H9 (cell line): ENCODE data around the gene C1orf56. TPM values are rescaled to one million over a fixed set of nuclear protein-coding genes. Genes with fewer than 3 reads are reported as not detected.

Source experiments
- DNase-seq: peaks from one replicate; pipeline ENCODE4 v3.0.0-alpha.2; 2017
- H2AFZ ChIP-seq: one replicate; pipeline ENCODE4 v1.6.1; 2013; ENCODE audit warnings: mild to moderate bottlenecking, low read length, control low read depth, moderate library complexity
- H2AK5ac ChIP-seq: 2 replicates; pipeline ENCODE4 v1.6.1; 2013; ENCODE audit warnings: low read length, control low read depth, mixed read lengths; ENCODE audit not compliant: insufficient read length
- H2BK120ac ChIP-seq: one replicate; pipeline ENCODE4 v1.6.1; 2013; ENCODE audit warnings: low read depth, mild to moderate bottlenecking, low read length, control low read depth, inconsistent platforms; ENCODE audit not compliant: poor library complexity, severe bottlenecking
- H2BK12ac ChIP-seq: 2 replicates; pipeline ENCODE4 v1.6.1; 2013; ENCODE audit warnings: low read length, control low read depth, mixed read lengths, low read depth; ENCODE audit not compliant: insufficient read length
- H2BK15ac ChIP-seq: 2 replicates; pipeline ENCODE4 v1.6.1; 2013; ENCODE audit warnings: low read depth, low read length, control low read depth
- H2BK20ac ChIP-seq: one replicate; pipeline ENCODE4 v1.6.1; 2013; ENCODE audit warnings: low read depth, mild to moderate bottlenecking, low read length, control low read depth, inconsistent platforms; ENCODE audit not compliant: poor library complexity, severe bottlenecking
- H2BK5ac ChIP-seq: 2 replicates; pipeline ENCODE4 v1.6.1; 2013; ENCODE audit warnings: low read length, control low read depth, mixed read lengths; ENCODE audit not compliant: insufficient read length
- H3K14ac ChIP-seq: 2 replicates; pipeline ENCODE4 v1.6.1; 2013; ENCODE audit warnings: low read length, control low read depth; ENCODE audit not compliant: insufficient read depth
- H3K18ac ChIP-seq: 2 replicates; pipeline ENCODE4 v1.6.1; 2013; ENCODE audit warnings: low read depth, mild to moderate bottlenecking, mixed read lengths, low read length, control low read depth; ENCODE audit not compliant: insufficient read length
- H3K23ac ChIP-seq: 2 replicates; pipeline ENCODE4 v1.6.1; 2013; ENCODE audit warnings: low read length, control low read depth, mixed read lengths, low read depth; ENCODE audit not compliant: insufficient read length
- H3K23me2 ChIP-seq: 2 replicates; pipeline ENCODE4 v1.6.1; 2013; ENCODE audit warnings: low read depth, mild to moderate bottlenecking, mixed read lengths, low read length, control low read depth; ENCODE audit not compliant: insufficient read length, poor library complexity, severe bottlenecking
- H3K27ac ChIP-seq: 2 replicates; pipeline ENCODE4 v1.5.1; 2013; ENCODE audit warnings: low read length, control low read depth, mixed read lengths, low read depth; ENCODE audit not compliant: insufficient read length
- H3K27me3 ChIP-seq: 2 replicates; pipeline ENCODE4 v1.6.1; 2013; ENCODE audit warnings: low read length, control low read depth, inconsistent platforms; ENCODE audit not compliant: insufficient read depth
- H3K4ac ChIP-seq: 2 replicates; pipeline ENCODE4 v1.6.1; 2013; ENCODE audit warnings: low read depth, mild to moderate bottlenecking, control low read depth, inconsistent platforms, low read length, moderate library complexity
- H3K4me1 ChIP-seq: 2 replicates; pipeline ENCODE4 v1.6.1; 2013; ENCODE audit warnings: low read length, control low read depth, inconsistent platforms; ENCODE audit not compliant: insufficient read depth
- H3K4me2 ChIP-seq: 2 replicates; pipeline ENCODE4 v1.6.1; 2013; ENCODE audit warnings: low read length, control low read depth, mixed read lengths; ENCODE audit not compliant: insufficient read length, insufficient read depth
- H3K56ac ChIP-seq: 2 replicates; pipeline ENCODE4 v1.6.1; 2013; ENCODE audit warnings: low read depth, mild to moderate bottlenecking, mixed read lengths, low read length, control low read depth; ENCODE audit not compliant: insufficient read length
- H3K79me1 ChIP-seq: 2 replicates; pipeline ENCODE4 v1.6.1; 2013; ENCODE audit warnings: low read depth, mild to moderate bottlenecking, moderate library complexity, low read length, control low read depth, inconsistent platforms; ENCODE audit not compliant: insufficient read depth, poor library complexity, severe bottlenecking
- H3K79me2 ChIP-seq: 2 replicates; pipeline ENCODE4 v1.6.1; 2013; ENCODE audit warnings: low read length, control low read depth, inconsistent platforms; ENCODE audit not compliant: insufficient read depth
- H3K9ac ChIP-seq: 2 replicates; pipeline ENCODE4 v1.6.1; 2013; ENCODE audit warnings: low read length, control low read depth, mixed read lengths; ENCODE audit not compliant: insufficient read length; ENCODE audit errors: extremely low read depth
- H3K9me3 ChIP-seq: one replicate; pipeline ENCODE4 v1.6.1; 2013; ENCODE audit warnings: low read depth, low read length, inconsistent platforms; ENCODE audit not compliant: control insufficient read depth
- H3T11ph ChIP-seq: one replicate; pipeline ENCODE4 v1.6.1; 2013; ENCODE audit warnings: mild to moderate bottlenecking, low read length, control low read depth, inconsistent platforms
- H4K20me1 ChIP-seq: one replicate; pipeline ENCODE4 v1.6.1; 2013; ENCODE audit not compliant: control insufficient read depth, insufficient read length, insufficient read depth
- H4K5ac ChIP-seq: 2 replicates; pipeline ENCODE4 v1.6.1; 2013; ENCODE audit warnings: low read depth, mild to moderate bottlenecking, mixed read lengths, low read length, control low read depth; ENCODE audit not compliant: insufficient read length
- H4K8ac ChIP-seq: replicated peaks from 2 replicates; pipeline ENCODE4 v1.6.1; 2013; ENCODE audit warnings: low read length, control low read depth, mixed read lengths, low read depth; ENCODE audit not compliant: insufficient read length
- H4K91ac ChIP-seq: 2 replicates; pipeline ENCODE4 v1.6.1; 2013; ENCODE audit warnings: low read depth, mild to moderate bottlenecking, moderate library complexity, mixed read lengths, low read length, control low read depth; ENCODE audit not compliant: insufficient read length
- H3K27ac Mint-ChIP-seq, 3 experiments: 2 replicates in 2 of 3; 3 replicates in 1 of 3; pipeline ENCODE4 v1.8.0; 2020 to 2021; ENCODE audit warnings: mixed read lengths in 3 of 3, mild to moderate bottlenecking in 1 of 3, moderate library complexity in 1 of 3
- H3K27me3 Mint-ChIP-seq: 2 replicates; pipeline ENCODE4 v1.8.0; 2021; ENCODE audit warnings: low read depth, mild to moderate bottlenecking, moderate library complexity, mixed read lengths
- H3K36me3 Mint-ChIP-seq, 3 experiments: 2 replicates in 2 of 3; 3 replicates in 1 of 3; pipeline ENCODE4 v1.8.0; 2020 to 2021; ENCODE audit warnings: low read depth in 3 of 3, mixed read lengths in 3 of 3; ENCODE audit not compliant: insufficient read depth in 1 of 3
- H3K4me1 Mint-ChIP-seq, 2 experiments: 2 replicates each; pipeline ENCODE4 v1.8.0; 2020; ENCODE audit warnings: mixed read lengths in 2 of 2
- H3K4me3 Mint-ChIP-seq, 2 experiments: 2 replicates in 1 of 2; 3 replicates in 1 of 2; pipeline ENCODE4 v1.8.0; 2020 to 2021; ENCODE audit warnings: mild to moderate bottlenecking in 2 of 2, mixed read lengths in 2 of 2, moderate library complexity in 1 of 2
- H3K9me3 Mint-ChIP-seq, 2 experiments: 2 replicates in 1 of 2; 3 replicates in 1 of 2; pipeline ENCODE4 v1.8.0; 2020; ENCODE audit warnings: mild to moderate bottlenecking in 2 of 2, mixed read lengths in 2 of 2, moderate library complexity in 1 of 2
- WGBS: extraction: QIAGEN DNeasy Blood & Tissue Kit; methylation state at CpG from one replicate; pipeline ENCODE4 v1.1.7; 2013; ENCODE audit warnings: missing lambda C conversion rate, low lambda C conversion rate, mixed read lengths; ENCODE audit not compliant: insufficient read length; ENCODE audit errors: extremely low coverage; 5-methylcytosine and 5-hydroxymethylcytosine counted together
- total RNA-seq: library from RNA; stranded (reverse); gene quantifications from 2 replicates; pipeline ENCODE4 v1.2.1, GENCODE V29; 2021
- TF ChIP-seq, protein P1 (sequence below): fragments of 200-600 bp; sonication (generic); conservative IDR thresholded peaks from 3 replicates; pipeline ENCODE4 v1.8.0; 2021; ENCODE audit warnings: antibody characterized with exemption, mild to moderate bottlenecking

C1orf56 gene
- total RNA-seq, 1 experiment from 2014 or later: 4.8 TPM

DNA sequence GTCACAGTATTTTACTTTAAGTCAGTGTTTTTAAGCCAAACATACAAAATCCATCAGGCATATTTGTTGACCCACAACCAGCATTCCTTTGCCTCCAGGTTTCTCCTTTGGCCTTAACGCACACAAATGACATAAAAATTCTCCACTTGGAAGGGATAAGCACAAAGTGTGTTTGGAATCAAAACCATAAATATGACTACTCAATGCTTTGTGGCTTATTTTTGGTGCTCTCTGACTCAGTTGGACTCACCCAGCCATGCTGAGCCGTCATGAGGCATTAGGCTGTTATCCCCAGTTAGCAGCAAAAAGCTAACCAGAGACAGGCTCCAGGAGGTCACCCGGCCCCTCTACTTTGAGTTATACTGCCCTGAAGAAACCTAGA is 38.4 kb upstream of the C1orf56 start:
- Histone ChIP-seq H2BK20ac (no peak overlapping the region), H3K9me3 (no peaks in the 10 kb centered on the region), H3K18ac (no peak overlapping the region), H4K20me1 (no peaks in the 10 kb centered on the region), H3K4ac (no peak overlapping the region), H3K79me2 (no peaks in the 10 kb centered on the region; the same call in 1 of the 2 replicates), H3T11ph (no peak overlapping the region), H2AK5ac (no peak overlapping the region), H2BK120ac (no peak overlapping the region), H4K8ac (no peak overlapping the region), H3K27ac (no peak overlapping the region), H3K23me2 (peaks cover 13% of the 10 kb centered on the region), H3K27me3 (no peaks in the 10 kb centered on the region), H2BK12ac (no peak overlapping the region), H4K5ac (no peak overlapping the region), H4K91ac (no peak overlapping the region), H3K14ac (no peak overlapping the region), H2AFZ (no peak overlapping the region), H2BK5ac (no peak overlapping the region), H2BK15ac (no peak overlapping the region), H3K4me2 (peak overlapping the region; percentile 77), H3K23ac (no peak overlapping the region), H3K79me1 (no peaks in the 10 kb centered on the region), H3K9ac (peak overlapping the region; percentile 42), H3K4me1 (peaks cover 5% of the 10 kb centered on the region; the same call in 1 of the 2 replicates), H3K56ac (no peak overlapping the region)
- Mint-ChIP-seq H3K27ac (peak overlapping the region in 1 of 3 experiments; percentile 94; a peak in 2 of 7 replicates), H3K4me3 (peak overlapping the region; percentile 97 to 99), H3K27me3 (no peaks in the 10 kb centered on the region; the same call in 1 of the 2 replicates), H3K4me1 (peaks cover 35 to 41% of the 10 kb centered on the region in 2 experiments), H3K9me3 (no peaks in the 10 kb centered on the region; a peak in 2 of 5 replicates), H3K36me3 (no peaks in the 10 kb centered on the region)
- TF ChIP-seq, protein P1, sequence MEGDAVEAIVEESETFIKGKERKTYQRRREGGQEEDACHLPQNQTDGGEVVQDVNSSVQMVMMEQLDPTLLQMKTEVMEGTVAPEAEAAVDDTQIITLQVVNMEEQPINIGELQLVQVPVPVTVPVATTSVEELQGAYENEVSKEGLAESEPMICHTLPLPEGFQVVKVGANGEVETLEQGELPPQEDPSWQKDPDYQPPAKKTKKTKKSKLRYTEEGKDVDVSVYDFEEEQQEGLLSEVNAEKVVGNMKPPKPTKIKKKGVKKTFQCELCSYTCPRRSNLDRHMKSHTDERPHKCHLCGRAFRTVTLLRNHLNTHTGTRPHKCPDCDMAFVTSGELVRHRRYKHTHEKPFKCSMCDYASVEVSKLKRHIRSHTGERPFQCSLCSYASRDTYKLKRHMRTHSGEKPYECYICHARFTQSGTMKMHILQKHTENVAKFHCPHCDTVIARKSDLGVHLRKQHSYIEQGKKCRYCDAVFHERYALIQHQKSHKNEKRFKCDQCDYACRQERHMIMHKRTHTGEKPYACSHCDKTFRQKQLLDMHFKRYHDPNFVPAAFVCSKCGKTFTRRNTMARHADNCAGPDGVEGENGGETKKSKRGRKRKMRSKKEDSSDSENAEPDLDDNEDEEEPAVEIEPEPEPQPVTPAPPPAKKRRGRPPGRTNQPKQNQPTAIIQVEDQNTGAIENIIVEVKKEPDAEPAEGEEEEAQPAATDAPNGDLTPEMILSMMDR: no peak
- WGBS: no CpG with 5 or more reads among the region's 3 CpGs
- no peak for DNase-seq
